LNCaP clone FGC (cell line): Measurements from ENCODE around the gene COX6B2.

Source experiments
- DNase-seq: peaks from one replicate; pipeline ENCODE4 v3.0.0-alpha.2; 2011; ENCODE audit warnings: low read depth
- H3K4me3 ChIP-seq: 2 replicates; pipeline ENCODE4 v1.5.1; 2011; ENCODE audit warnings: mild to moderate bottlenecking, low read depth, low read length, control low read depth
- TF ChIP-seq, protein P1 (sequence below): IDR thresholded peaks from 2 replicates; pipeline ENCODE4 v1.5.1; 2012; ENCODE audit warnings: mild to moderate bottlenecking; ENCODE audit not compliant: control insufficient read depth, insufficient read depth; ENCODE audit errors: extremely low read depth

COX6B2 gene

DNA sequence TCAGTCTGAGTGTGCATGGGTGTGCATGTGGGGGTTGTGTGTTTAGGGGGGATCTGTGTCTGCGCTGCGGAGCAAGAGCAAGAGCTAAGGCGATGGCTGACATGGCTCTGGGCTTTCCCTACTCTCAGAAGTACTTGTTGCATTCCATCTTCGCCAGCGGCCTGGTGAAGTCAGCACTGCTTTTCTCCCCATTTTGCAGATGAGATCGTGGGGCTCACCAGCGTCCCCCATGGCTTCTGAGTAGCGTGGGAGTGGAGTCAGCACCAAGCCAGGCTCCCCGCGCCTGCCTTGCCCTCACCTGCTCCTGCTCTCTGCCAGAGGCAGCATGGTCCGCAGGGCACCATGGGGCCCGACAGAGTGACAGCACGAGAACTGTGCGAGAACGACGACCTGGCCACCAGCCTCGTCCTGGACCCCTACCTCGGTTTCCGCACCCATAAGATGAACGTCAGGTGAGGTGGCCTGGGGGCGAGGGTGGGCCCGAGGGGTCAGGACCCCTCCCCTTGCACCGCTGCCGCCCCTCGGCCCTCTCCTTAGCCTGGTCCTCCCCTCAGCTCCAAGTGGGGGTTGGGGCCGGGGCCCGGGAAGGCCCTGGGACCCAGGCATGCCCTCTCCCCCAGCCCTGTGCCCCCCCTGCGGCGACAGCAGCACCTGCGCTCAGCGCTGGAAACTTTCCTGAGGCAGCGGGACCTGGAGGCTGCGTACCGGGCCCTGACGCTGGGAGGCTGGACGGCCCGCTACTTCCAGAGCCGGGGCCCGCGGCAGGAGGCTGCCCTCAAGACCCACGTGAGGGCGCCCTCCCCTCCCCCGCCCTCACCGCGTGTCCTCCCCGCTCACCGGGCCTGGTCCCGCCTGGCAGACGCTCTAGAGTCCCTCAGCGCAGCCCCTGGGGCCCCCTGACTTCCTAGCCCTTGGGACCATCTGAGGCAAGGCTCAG is 12.7 kb downstream of the COX6B2 start:
- TF ChIP-seq, protein P1, sequence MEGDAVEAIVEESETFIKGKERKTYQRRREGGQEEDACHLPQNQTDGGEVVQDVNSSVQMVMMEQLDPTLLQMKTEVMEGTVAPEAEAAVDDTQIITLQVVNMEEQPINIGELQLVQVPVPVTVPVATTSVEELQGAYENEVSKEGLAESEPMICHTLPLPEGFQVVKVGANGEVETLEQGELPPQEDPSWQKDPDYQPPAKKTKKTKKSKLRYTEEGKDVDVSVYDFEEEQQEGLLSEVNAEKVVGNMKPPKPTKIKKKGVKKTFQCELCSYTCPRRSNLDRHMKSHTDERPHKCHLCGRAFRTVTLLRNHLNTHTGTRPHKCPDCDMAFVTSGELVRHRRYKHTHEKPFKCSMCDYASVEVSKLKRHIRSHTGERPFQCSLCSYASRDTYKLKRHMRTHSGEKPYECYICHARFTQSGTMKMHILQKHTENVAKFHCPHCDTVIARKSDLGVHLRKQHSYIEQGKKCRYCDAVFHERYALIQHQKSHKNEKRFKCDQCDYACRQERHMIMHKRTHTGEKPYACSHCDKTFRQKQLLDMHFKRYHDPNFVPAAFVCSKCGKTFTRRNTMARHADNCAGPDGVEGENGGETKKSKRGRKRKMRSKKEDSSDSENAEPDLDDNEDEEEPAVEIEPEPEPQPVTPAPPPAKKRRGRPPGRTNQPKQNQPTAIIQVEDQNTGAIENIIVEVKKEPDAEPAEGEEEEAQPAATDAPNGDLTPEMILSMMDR, result no peak
- no peak for DNase-seq
- peak overlapping the region; percentile 97 for H3K4me3 ChIP-seq

DNA sequence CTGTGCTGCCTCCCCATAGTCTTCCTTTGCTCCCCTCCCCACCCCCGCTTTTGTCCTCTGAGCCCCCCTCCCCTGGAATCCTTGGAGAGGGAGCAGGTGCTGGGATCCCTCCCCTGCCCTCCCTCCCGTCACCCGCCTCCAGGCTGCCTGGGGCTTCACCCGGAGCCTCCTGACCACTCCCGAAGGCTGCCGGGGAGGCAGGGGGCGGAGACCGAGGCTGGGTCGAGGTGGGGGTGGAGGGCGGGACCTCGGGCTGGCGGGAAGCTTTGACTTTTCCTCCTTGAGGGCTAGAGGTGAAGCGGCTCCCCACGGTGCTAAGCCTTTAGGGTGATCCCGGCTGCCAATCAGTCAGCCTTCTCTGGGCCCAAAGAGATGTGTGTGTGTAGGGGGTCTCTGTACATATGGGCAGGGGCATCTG is 13.3 kb downstream of the COX6B2 start:
- TF ChIP-seq, protein P1, result no peak
- DNase-seq, result peak; percentile 17
- H3K4me3 ChIP-seq, result peak overlapping the region; percentile 97

DNA sequence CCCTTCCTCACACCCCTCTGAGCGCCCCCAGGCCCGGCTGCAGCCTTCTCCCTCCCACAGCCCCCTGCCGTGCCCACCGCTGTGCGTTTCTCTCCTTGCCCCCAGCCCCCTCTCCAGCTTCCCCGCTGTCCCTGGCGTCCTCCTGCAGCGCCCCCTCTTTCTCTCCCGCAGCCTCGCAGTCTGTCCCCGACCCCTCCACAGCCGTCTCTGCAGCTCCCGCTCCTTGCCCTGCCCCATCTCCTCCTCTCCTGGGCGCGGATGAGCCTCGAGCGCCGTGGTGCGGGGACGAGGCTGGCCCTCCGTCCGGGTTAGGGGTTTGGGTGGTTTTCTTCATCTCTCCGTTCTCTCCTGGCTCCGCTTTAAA is 13.8 kb downstream of the COX6B2 start:
- H3K4me3 ChIP-seq, result peak overlapping the region; percentile 97
- no peak for DNase-seq
- TF ChIP-seq, protein P1, result peak; percentile 20; the same call in 1 of the 2 replicates

DNA sequence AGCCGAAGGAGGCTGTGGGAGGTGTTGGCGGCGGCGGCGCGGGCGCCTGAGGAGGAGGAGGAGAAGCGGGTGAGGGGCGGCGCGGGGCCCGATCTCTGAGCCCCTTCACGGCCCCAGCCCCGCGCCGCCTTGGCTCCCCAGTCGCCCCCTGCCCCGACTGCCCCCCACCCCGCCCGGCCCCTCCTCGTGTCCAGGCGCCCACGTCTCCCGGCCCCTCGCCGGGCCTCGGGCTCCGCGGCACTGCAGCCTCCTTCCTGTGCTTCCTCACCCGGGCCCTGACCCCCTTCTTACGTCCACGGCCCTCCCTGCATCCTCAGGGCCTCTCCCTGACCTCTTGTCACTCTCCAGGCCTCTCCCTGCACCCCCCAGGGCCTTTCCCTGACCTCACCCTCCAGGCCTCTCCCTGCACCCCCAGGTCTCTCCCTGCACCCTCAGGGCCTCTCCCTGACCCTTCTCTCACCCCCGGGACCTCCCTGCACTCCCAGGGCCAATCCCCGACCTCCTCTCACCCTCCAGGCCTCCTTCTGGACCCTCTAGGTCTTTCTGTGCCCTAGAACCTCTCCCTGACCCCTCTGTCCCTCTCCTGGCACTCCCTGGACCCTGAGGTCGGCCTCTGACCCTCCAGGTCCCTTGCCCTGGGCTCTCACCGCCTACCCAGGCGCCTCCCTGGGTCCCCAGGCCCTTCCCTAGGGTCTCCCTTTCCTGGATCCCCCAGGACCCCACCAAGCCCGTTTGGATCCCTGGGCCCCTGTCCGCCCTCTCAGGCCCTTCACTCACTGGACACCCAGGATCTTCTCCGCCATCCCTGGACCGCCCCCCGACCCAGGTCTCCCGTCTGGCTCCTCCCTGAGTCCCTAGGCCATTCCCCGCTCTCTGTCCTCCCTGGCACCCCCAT is 14.4 kb downstream of the COX6B2 start:
- DNase-seq, result no peak
- H3K4me3 ChIP-seq, result peak overlapping the region; percentile 97
- TF ChIP-seq, protein P1, result no peak

DNA sequence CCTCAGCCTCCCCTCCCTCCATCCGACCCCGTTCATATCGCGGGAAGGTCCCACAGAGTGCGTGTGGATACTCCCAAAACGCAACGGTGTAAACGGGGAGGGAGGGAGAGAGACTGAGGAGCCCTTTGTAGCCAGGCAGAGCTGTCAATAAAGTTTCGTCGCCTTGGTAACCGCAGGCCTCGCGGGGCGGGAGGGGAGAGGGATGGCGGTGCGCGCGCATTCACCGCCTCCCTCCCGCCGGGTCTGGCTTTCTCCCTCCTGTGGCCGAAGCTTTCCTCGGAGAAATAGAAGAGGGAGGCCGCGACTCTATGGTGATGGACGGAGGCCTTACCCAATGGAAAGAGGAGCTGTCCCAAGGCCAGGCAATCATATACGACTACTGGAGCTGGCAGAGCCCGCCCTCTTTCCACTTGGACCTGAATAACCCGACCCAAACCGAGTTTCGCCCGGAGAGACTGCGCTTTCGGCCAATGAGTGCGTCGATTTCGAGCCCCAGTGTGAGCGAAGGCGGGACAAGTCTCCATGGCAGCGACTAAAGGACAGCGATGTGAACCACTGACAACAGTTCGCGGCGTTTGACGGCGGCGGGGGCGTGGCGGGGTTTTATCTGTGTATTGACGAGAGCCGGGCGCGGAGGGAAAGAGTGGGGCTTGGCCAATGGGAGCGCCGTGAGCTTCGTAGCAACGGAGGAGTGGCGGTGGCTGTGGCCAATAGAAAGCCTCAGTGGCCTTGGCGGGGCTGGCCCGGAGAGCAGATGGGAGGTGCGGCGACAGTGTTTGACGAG is 15.2 kb downstream of the COX6B2 start, which contains the start of gene KMT5C:
Gene KMT5C (plus strand): TSS at position 772 of the 784 bp plus-strand sequence. CDS start 2,061 bp downstream, outside the sequence.
- peak within 1 kb of the TSS; percentile 97 for H3K4me3 ChIP-seq
- DNase-seq, result peak; percentile 100
- TF ChIP-seq, protein P1, result no peak

DNA sequence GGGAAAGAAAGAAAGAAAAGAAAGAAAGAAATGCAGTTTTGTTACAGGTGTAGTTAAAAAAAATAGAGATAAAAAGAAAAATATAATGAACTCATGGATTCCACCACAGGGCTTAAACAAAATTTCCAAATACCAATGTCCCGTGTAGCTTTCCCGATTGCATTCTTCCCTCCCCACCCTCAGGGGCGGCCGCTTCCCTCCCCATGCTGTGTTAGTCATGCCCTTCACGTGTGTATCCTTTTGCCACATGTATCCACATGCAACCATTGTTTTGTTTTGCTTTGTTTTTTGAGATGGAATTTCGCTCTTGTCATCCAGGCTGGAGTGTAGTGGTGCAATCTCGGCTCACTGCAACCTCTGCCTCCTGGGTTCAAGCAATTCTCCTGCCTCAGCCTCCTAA is 18.4 kb downstream of the COX6B2 start:
- no peak overlapping the region for H3K4me3 ChIP-seq
- TF ChIP-seq, protein P1, result no peak
- no peak for DNase-seq
